Activated CD8-positive, alpha-beta memory T cell treated with anti-CD3 and anti-CD28 coated beads, Interleukin-2, amount 10 ng/mL, durations not matched to agents 7 days and 5 days (primary cell): ENCODE data around the gene ARGLU1. TPM values are rescaled to one million over a fixed set of nuclear protein-coding genes. Genes with fewer than 3 reads are reported as not detected.

Source experiments
- ATAC-seq: fragments of 150-1000 bp; cut with Tn5 transposase; one replicate; pipeline ENCODE4 v1.10.0; 2021; ENCODE audit warnings: moderate library complexity
- CTCF ChIA-PET: fragments of 350-600 bp; sonication (Branson Sonifier 250); formaldehyde crosslinking; loops from one replicate; lab custom pipeline; 2021; ENCODE audit warnings: antibody characterized with exemption; lab: Charles Lee
- DNase-seq: peaks from one replicate; pipeline ENCODE4 v3.0.0-alpha.2; 2020
- H3K27ac Mint-ChIP-seq: one replicate; pipeline ENCODE4 v1.8.0; 2021; ENCODE audit warnings: mild to moderate bottlenecking, mixed read lengths
- H3K27me3 Mint-ChIP-seq: one replicate; pipeline ENCODE4 v1.8.0; 2021; ENCODE audit warnings: mixed read lengths
- H3K36me3 Mint-ChIP-seq: one replicate; pipeline ENCODE4 v1.8.0; 2021; ENCODE audit warnings: mild to moderate bottlenecking, mixed read lengths
- H3K4me1 Mint-ChIP-seq: one replicate; pipeline ENCODE4 v1.8.0; 2021; ENCODE audit warnings: mixed read lengths
- H3K4me3 Mint-ChIP-seq: one replicate; pipeline ENCODE4 v1.8.0; 2021; ENCODE audit warnings: mild to moderate bottlenecking, moderate library complexity, mixed read lengths
- H3K9me3 Mint-ChIP-seq: one replicate; pipeline ENCODE4 v1.8.0; 2022; ENCODE audit warnings: low read depth, mixed read lengths
- total RNA-seq, 2 experiments: library from RNA; stranded (reverse); gene quantifications; one replicate each; pipeline ENCODE4 v1.2.3, GENCODE V29; 2021

ARGLU1 gene
- total RNA-seq, 2 experiments from 2014 or later, result 111 to 138 TPM

GRCh38 chr13:106532111-106532929, 35.6 kb downstream of the ARGLU1 start:
- ATAC-seq (no peak), DNase-seq (no peak)
- Mint-ChIP-seq H3K27me3 (peaks cover 66% of the 10 kb centered on the region), H3K27ac (no peak overlapping the region), H3K4me3 (no peak overlapping the region), H3K4me1 (peaks cover 14% of the 10 kb centered on the region), H3K9me3 (no peaks in the 10 kb centered on the region), H3K36me3 (no peaks in the 10 kb centered on the region)
- CTCF ChIA-PET, result interaction anchor here (0.6 to 1.5 kb wide), 2 partner anchors 26 to 104 kb away, joined by 3 read pairs; no protein-coding TSS in a partner anchor

- ATAC-seq (no peak), DNase-seq (no peak)
- no peaks in the 10 kb centered on the region for H3K36me3 Mint-ChIP-seq
- H3K27me3 Mint-ChIP-seq, result peaks cover 72% of the 10 kb centered on the region
- no peak overlapping the region for H3K27ac Mint-ChIP-seq
- peaks cover 11% of the 10 kb centered on the region for H3K4me1 Mint-ChIP-seq
- no peaks in the 10 kb centered on the region for H3K9me3 Mint-ChIP-seq
- CTCF ChIA-PET, result no interaction called here
- H3K4me3 Mint-ChIP-seq, result no peak overlapping the region
Measured at GRCh38 chr13:106530980-106531481, 36.9 kb downstream of the ARGLU1 start.

GRCh38 chr13:106530171-106530851, 37.6 kb downstream of the ARGLU1 start:
- Mint-ChIP-seq H3K4me1 (peaks cover 11% of the 10 kb centered on the region), H3K27me3 (peaks cover 80% of the 10 kb centered on the region), H3K4me3 (no peak overlapping the region), H3K27ac (no peak overlapping the region), H3K9me3 (no peaks in the 10 kb centered on the region), H3K36me3 (no peaks in the 10 kb centered on the region)
- CTCF ChIA-PET, result no interaction called here
- ATAC-seq (no peak), DNase-seq (no peak)

- no peak for DNase-seq
Measured at GRCh38 chr13:106529415-106530170, 38.3 kb downstream of the ARGLU1 start.

GRCh38 chr13:106528718-106529414, 39.1 kb downstream of the ARGLU1 start:
- H3K36me3 Mint-ChIP-seq, result no peaks in the 10 kb centered on the region
- DNase-seq (no peak), ATAC-seq (no peak)
- no peak overlapping the region for H3K4me3 Mint-ChIP-seq
- no peaks in the 10 kb centered on the region for H3K9me3 Mint-ChIP-seq
- peaks cover 9% of the 10 kb centered on the region for H3K4me1 Mint-ChIP-seq
- peaks cover 84% of the 10 kb centered on the region for H3K27me3 Mint-ChIP-seq
- no peak overlapping the region for H3K27ac Mint-ChIP-seq
- CTCF ChIA-PET, result no interaction called here

More at GRCh38 chr13:106529415-106530170, 38.3 kb downstream of the ARGLU1 start:
- Mint-ChIP-seq H3K36me3 (no peaks in the 10 kb centered on the region), H3K4me1 (peaks cover 11% of the 10 kb centered on the region), H3K27me3 (peaks cover 80% of the 10 kb centered on the region), H3K9me3 (no peaks in the 10 kb centered on the region), H3K27ac (no peak overlapping the region), H3K4me3 (no peak overlapping the region)
- no peak for ATAC-seq
- CTCF ChIA-PET, result no interaction called here

GRCh38 chr13:106527826-106528225, 40.1 kb downstream of the ARGLU1 start:
- H3K4me1 Mint-ChIP-seq, result peaks cover 2% of the 10 kb centered on the region
- H3K27ac Mint-ChIP-seq, result no peak overlapping the region
- H3K4me3 Mint-ChIP-seq, result no peak overlapping the region
- H3K27me3 Mint-ChIP-seq, result peaks cover 85% of the 10 kb centered on the region
- DNase-seq (no peak), ATAC-seq (no peak)
- H3K9me3 Mint-ChIP-seq, result no peaks in the 10 kb centered on the region
- CTCF ChIA-PET, result no interaction called here
- no peaks in the 10 kb centered on the region for H3K36me3 Mint-ChIP-seq

GRCh38 chr13:106527445-106527801, 40.5 kb downstream of the ARGLU1 start:
- no peaks in the 10 kb centered on the region for H3K4me1 Mint-ChIP-seq
- H3K9me3 Mint-ChIP-seq, result no peaks in the 10 kb centered on the region
- CTCF ChIA-PET, result no interaction called here
- H3K4me3 Mint-ChIP-seq, result no peak overlapping the region
- H3K36me3 Mint-ChIP-seq, result no peaks in the 10 kb centered on the region
- DNase-seq (no peak), ATAC-seq (no peak)
- no peak overlapping the region for H3K27ac Mint-ChIP-seq
- peaks cover 83% of the 10 kb centered on the region for H3K27me3 Mint-ChIP-seq

- Mint-ChIP-seq H3K27ac (no peak overlapping the region), H3K4me1 (no peaks in the 10 kb centered on the region), H3K27me3 (peaks cover 78% of the 10 kb centered on the region), H3K4me3 (no peak overlapping the region), H3K9me3 (no peaks in the 10 kb centered on the region), H3K36me3 (no peaks in the 10 kb centered on the region)
- CTCF ChIA-PET, result no interaction called here
- ATAC-seq, result no peak
- DNase-seq, result no peak
Measured at GRCh38 chr13:106526738-106527444, 41.0 kb downstream of the ARGLU1 start.

- Mint-ChIP-seq H3K36me3 (no peaks in the 10 kb centered on the region), H3K27me3 (peaks cover 76% of the 10 kb centered on the region), H3K27ac (no peak overlapping the region), H3K4me1 (no peaks in the 10 kb centered on the region), H3K9me3 (no peaks in the 10 kb centered on the region), H3K4me3 (no peak overlapping the region)
- no peak for DNase-seq
- CTCF ChIA-PET, result no interaction called here
- ATAC-seq, result no peak
Measured at GRCh38 chr13:106525865-106526264, 42.1 kb downstream of the ARGLU1 start.

- DNase-seq, result no peak
- CTCF ChIA-PET, result interaction anchor here (1.1 to 1.8 kb wide), 2 partner anchors 11 to 12 kb away, joined by 3 to 6 read pairs; partner anchors contain the start of gene EFNB2
Measured at GRCh38 chr13:106524108-106524507, 43.8 kb downstream of the ARGLU1 start.

GRCh38 chr13:106523576-106523975, 44.4 kb downstream of the ARGLU1 start:
- ATAC-seq (no peak), DNase-seq (no peak)
- CTCF ChIA-PET, result interaction anchor here (1.1 to 1.8 kb wide), 2 partner anchors 10 to 12 kb away, joined by 3 to 6 read pairs; partner anchors contain the start of gene EFNB2
- H3K27me3 Mint-ChIP-seq, result peaks cover 58% of the 10 kb centered on the region
- H3K27ac Mint-ChIP-seq, result no peak overlapping the region
- H3K4me3 Mint-ChIP-seq, result no peak overlapping the region
- H3K4me1 Mint-ChIP-seq, result no peaks in the 10 kb centered on the region
- no peaks in the 10 kb centered on the region for H3K36me3 Mint-ChIP-seq
- H3K9me3 Mint-ChIP-seq, result no peaks in the 10 kb centered on the region

More at GRCh38 chr13:106524108-106524507, 43.8 kb downstream of the ARGLU1 start:
- Mint-ChIP-seq H3K27ac (no peak overlapping the region), H3K27me3 (peaks cover 61% of the 10 kb centered on the region), H3K4me3 (no peak overlapping the region), H3K36me3 (no peaks in the 10 kb centered on the region), H3K4me1 (no peaks in the 10 kb centered on the region), H3K9me3 (no peaks in the 10 kb centered on the region)
- no peak for ATAC-seq

- Mint-ChIP-seq H3K4me1 (no peaks in the 10 kb centered on the region), H3K27me3 (peaks cover 52% of the 10 kb centered on the region), H3K9me3 (no peaks in the 10 kb centered on the region), H3K27ac (no peak overlapping the region), H3K36me3 (no peaks in the 10 kb centered on the region), H3K4me3 (no peak overlapping the region)
- ATAC-seq (no peak), DNase-seq (no peak)
- CTCF ChIA-PET, result no interaction called here
Measured at GRCh38 chr13:106522898-106523525, 44.9 kb downstream of the ARGLU1 start.
